ENCODE measurements around the gene RASGRP2. TPM values are rescaled to one million over a fixed set of nuclear protein-coding genes. Genes with fewer than 3 reads are reported as not detected.

Gene RASGRP2
- total RNA-seq, 1 experiment from 2014 or later = 26.9 TPM

GRCh38 chr11:64715756-64716472 lies 28.0 kb downstream of the RASGRP2 start:
- no peak overlapping the region for H2BK20ac ChIP-seq (ENCODE audit: low read depth, low read length, poor library complexity, severe bottlenecking)
- H3K4me1 Mint-ChIP-seq = peaks cover 11 to 61% of the 10 kb centered on the region in 2 experiments
- no peaks in the 10 kb centered on the region for H3K36me3 Mint-ChIP-seq (ENCODE audit: insufficient read depth in 1 of 3, low read depth in 3 of 3)
- H2BK15ac ChIP-seq (ENCODE audit: low read depth, low read length) = no peak overlapping the region
- H4K91ac ChIP-seq (ENCODE audit: insufficient read length, low read depth, low read length) = no peak overlapping the region
- H3K23ac ChIP-seq (ENCODE audit: insufficient read length, low read depth, low read length) = no peak overlapping the region
- H4K8ac ChIP-seq (replicated peaks; ENCODE audit: insufficient read length, low read depth, low read length) = no peak overlapping the region
- no peak overlapping the region for H3K9ac ChIP-seq (ENCODE audit: extremely low read depth, insufficient read length, low read length)
- H3K9me3 Mint-ChIP-seq = no peaks in the 10 kb centered on the region; a peak in 2 of 5 replicates
- no peak overlapping the region for H3K56ac ChIP-seq (ENCODE audit: insufficient read length, low read depth, low read length)
- no peak overlapping the region for H3K27ac ChIP-seq (ENCODE audit: insufficient read length, low read depth, low read length)
- no peak for DNase-seq
- H3K27me3 Mint-ChIP-seq (ENCODE audit: low read depth) = peaks cover 92% of the 10 kb centered on the region
- no peak overlapping the region for H2AFZ ChIP-seq (ENCODE audit: low read length)
- no peak overlapping the region for H2BK12ac ChIP-seq (ENCODE audit: insufficient read length, low read depth, low read length)
- H2BK5ac ChIP-seq (ENCODE audit: insufficient read length, low read length) = no peak overlapping the region
- H2AK5ac ChIP-seq (ENCODE audit: insufficient read length, low read length) = no peak overlapping the region
- no peak overlapping the region for H2BK120ac ChIP-seq (ENCODE audit: low read depth, low read length, poor library complexity, severe bottlenecking)
- H3K27ac Mint-ChIP-seq = no peak overlapping the region
- no peak for TF ChIP-seq CTCF (conservative IDR thresholded peaks at IDR 0.05)
- H3K18ac ChIP-seq (ENCODE audit: insufficient read length, low read depth, low read length) = no peak overlapping the region
- H3K14ac ChIP-seq (ENCODE audit: insufficient read depth, low read length) = no peak overlapping the region
- H3K4me2 ChIP-seq (ENCODE audit: insufficient read depth, insufficient read length, low read length) = no peak overlapping the region
- H4K20me1 ChIP-seq (ENCODE audit: control insufficient read depth, insufficient read depth, insufficient read length) = peaks cover 3% of the 10 kb centered on the region
- H3K4me1 ChIP-seq (ENCODE audit: insufficient read depth, low read length) = peaks cover 2% of the 10 kb centered on the region; the same call in 1 of the 2 replicates
- no peaks in the 10 kb centered on the region for H3K9me3 ChIP-seq (ENCODE audit: control insufficient read depth, low read depth, low read length)
- H3K79me1 ChIP-seq (ENCODE audit: insufficient read depth, low read depth, low read length, poor library complexity, severe bottlenecking) = no peaks in the 10 kb centered on the region
- no CpG with 5 or more reads among the region's 13 CpGs for WGBS (ENCODE audit: extremely low coverage, insufficient read length, low lambda C conversion rate)
- H4K5ac ChIP-seq (ENCODE audit: insufficient read length, low read depth, low read length) = no peak overlapping the region
- no peak overlapping the region for H3K4ac ChIP-seq (ENCODE audit: low read depth, low read length)
- no peaks in the 10 kb centered on the region for H3K79me2 ChIP-seq (ENCODE audit: insufficient read depth, low read length)
- H3K23me2 ChIP-seq (ENCODE audit: insufficient read length, low read depth, low read length, poor library complexity, severe bottlenecking) = peaks cover 6% of the 10 kb centered on the region
- no peak overlapping the region for H3T11ph ChIP-seq (ENCODE audit: low read length)
- H3K27me3 ChIP-seq (ENCODE audit: insufficient read depth, low read length) = peaks cover 9% of the 10 kb centered on the region; the same call in 1 of the 2 replicates
- no peak overlapping the region for H3K4me3 Mint-ChIP-seq
